AG08396 (cell line): ENCODE data around the gene USP25.

Source experiments
- DNase-seq: peaks from one replicate; pipeline ENCODE4 v3.0.0; 2012; ENCODE audit warnings: low spot score, mixed read lengths

USP25 gene

GRCh38 chr21:15763359-15763758 lies 33.6 kb downstream of the USP25 start:
- no peak for DNase-seq

GRCh38 chr21:15764878-15765277 lies 35.1 kb downstream of the USP25 start:
- DNase-seq, result no peak

DNA sequence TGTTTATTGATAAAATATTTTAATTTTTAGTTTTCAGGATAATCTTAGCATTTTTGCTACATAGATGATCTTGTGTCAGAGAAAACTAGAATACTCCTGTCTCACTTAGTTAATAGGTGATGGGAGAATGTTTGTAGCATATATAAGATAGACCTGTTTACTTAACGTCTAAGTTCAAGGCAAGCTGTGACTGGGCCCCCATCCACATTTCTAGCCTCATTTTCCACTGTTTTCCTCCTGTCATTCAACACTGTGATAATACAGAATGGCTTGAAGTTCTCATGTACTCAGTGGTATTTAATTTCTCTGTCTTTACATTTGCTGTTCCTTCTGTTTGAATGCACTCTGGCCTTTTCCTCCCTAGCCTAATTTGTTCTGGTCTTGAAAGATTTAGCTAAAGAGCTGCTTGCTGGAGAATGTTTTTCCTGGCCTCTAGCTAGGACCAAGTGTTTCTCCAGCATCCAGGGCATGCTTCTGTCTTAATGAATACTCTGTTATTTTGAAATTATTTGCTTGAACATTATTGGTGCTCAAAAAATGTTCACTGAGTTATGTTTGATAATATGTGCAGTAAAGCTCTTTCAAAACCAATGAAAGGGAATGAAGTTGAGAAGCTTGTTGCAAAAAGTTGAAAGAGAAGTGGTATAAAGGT lies 37.3 kb downstream of the USP25 start:
- DNase-seq, result no peak

DNA sequence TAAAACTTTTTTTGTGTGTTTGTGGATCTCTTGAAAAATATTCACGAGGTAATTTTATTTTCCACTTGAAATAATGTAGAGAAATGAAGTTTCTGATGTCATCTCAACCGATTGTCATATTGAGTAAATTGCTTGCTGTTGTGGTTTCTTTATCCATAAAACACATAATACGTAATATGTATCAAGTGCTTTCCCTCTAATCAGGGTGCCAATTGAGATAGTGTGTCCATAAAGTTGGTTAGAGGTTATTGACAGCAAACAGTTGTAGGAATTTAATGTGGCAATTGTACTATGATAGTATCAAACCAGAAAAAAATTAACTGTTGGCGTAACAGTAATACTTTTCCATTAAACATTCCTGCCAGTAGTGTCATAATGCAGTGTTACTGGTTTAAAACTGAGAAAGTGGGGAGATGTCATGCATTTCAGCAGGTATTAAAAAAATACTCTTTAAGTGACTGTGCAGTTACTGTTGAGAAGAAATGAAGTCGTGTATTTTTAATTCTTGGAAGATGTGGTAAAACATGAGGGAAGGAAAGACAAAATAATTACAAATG lies 38.3 kb downstream of the USP25 start:
- DNase-seq, result no peak

GRCh38 chr21:15768853-15769252 lies 39.1 kb downstream of the USP25 start:
- DNase-seq, result no peak

DNA sequence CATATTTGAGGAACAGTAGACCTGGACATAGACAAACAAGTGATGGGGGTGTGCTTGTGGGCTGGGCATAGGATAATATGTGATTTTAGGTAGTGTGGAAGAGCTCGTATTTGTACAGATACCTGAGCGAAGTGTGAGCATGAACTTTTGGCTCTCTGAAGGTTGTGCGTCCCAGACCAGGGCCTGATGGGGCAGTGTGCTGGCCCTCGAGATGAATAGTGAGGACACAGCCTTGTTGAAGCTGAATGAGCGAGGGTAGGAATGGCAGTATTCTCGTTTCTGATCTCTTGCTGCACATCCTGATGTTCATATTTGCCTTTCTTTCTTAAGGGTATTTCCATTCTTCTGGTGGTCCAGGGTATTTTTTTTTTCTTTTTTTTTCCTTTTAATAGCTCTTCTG lies 41.5 kb downstream of the USP25 start:
- DNase-seq, result no peak

DNA sequence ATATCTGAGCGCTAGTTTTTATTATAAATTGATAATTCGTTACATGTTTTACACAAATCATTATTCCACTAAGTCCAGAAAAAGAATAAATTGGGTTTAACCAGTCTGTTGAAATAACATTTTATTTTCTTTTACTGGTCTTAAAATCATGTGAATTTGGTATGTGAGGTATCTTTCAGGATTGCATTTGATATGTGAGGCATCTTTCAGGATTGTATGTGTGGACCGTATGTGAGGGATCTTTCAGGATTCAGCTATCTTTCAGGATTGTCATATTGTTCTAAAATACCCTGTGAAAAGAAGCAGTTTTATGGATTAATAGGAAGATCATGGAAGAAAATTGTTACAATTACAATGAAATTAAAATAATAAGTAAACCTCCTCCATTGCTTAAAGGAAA lies 42.9 kb downstream of the USP25 start:
- no peak for DNase-seq

GRCh38 chr21:15774590-15774989 lies 44.8 kb downstream of the USP25 start:
- DNase-seq, result no peak

- no peak for DNase-seq
Measured at GRCh38 chr21:15775291-15775690, 45.5 kb downstream of the USP25 start.

DNA sequence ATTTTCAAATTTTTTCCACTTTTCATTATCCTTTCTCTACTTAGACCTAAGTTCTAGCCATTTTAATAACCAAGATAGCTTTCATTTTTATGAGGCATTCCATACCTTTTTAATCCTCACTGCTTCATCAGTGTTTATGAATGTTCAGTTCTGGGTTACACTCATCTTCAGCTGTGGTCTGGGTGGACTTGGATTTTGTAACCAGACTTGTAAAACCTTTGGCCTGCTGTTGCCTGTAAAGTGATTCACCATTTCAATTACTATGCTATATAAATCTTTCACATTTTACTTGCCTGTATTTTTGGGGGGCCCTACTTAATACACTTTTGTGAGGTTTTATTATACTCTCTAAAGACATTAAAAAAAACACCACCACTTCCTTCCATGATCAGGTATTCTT lies 46.2 kb downstream of the USP25 start:
- peak; percentile 12 for DNase-seq

DNA sequence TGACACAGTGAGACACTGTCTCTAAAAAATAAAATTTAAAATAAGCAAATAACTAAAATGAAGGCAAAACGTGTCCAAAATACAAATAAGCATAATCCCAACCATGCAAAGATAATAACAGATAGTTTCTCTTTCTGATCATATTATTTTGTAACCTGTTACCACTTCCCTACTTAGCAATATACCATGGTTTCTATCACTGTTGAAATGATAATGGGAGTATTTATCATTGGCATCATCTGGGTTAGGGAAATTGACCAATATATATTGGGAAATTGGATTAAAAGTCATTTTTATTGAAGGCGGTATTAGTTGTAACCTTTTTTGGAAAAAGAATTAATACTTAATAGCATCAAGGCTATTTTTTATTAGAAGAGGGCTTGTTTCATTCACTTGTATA lies 47.0 kb downstream of the USP25 start:
- DNase-seq, result no peak

- no peak for DNase-seq
Measured at GRCh38 chr21:15781986-15782385, 52.2 kb downstream of the USP25 start.

DNA sequence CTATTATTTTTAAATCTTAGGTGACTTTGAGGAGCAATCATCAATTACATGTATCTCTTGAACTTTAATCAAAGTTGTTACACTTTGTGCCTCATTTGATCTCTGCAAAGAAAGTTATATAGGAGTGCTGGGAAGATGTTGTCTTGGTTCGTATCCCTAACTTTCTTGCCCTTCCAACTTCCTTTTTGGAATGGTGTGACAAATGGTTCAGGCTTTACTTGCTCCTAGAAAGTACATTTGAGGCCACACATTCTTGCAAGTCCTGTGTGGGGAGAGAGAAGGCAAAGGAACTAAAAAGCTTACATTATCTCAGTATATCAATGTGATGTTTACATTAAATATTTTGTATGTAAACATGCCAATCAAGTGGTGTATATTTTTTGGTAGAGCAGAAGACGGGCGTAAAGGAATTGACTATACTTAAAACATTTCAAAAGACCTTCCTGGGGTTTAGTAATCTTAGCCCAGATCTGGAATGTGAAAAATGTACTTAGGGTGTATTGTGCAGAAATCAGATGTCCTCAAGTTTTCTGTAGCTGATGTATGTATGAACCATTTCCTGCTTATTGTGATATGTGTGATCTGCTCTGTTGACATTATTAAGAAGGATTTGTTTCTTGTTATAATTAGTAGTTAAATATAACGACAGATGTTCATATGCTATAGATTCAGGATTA lies 59.2 kb downstream of the USP25 start:
- DNase-seq, result peak; percentile 3

- no peak for DNase-seq
Measured at GRCh38 chr21:15793109-15793508, 63.3 kb downstream of the USP25 start.

- DNase-seq, result no peak
Measured at GRCh38 chr21:15793550-15794235, 63.9 kb downstream of the USP25 start.

GRCh38 chr21:15794277-15794912 lies 64.6 kb downstream of the USP25 start:
- DNase-seq, result no peak

- DNase-seq, result no peak
Measured at GRCh38 chr21:15795533-15795932, 65.8 kb downstream of the USP25 start.

DNA sequence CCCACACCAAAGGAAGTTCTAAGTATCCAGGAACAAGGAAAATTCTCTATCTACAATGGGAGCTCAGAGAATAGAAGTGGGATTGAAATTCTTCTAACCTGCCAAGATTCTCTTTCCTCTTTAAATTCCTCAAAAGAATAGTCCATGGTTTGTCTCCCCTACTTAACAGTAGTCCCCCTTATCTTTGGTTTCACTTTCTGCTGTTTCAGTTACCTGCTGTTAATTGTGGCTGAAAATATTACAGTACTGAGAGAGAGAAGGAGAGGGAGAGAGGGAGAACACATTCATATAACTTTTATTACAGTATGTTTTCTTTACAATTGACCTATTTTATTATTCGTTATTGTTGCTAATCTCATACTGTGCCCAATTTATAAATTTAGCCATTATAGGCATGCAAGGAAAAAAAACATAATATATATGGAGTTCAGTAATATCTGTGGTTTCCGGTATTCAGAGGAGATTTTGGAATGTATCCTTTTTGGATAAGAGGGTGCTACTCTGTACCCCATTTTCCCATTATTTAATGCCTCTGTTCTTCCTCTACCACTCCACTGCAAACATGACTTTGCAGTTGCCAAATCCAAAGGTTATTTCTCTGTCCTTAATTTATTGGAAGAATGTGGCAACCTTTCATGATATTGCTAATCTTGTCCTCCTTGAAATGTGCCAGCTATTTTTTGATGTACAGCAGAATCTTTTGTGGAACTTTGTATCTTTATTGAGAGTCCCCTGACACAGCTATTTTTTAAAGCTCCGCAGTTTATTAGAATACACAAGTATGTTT lies 68.0 kb downstream of the USP25 start:
- DNase-seq, result no peak

GRCh38 chr21:15801352-15801863 lies 71.6 kb downstream of the USP25 start:
- DNase-seq, result no peak

DNA sequence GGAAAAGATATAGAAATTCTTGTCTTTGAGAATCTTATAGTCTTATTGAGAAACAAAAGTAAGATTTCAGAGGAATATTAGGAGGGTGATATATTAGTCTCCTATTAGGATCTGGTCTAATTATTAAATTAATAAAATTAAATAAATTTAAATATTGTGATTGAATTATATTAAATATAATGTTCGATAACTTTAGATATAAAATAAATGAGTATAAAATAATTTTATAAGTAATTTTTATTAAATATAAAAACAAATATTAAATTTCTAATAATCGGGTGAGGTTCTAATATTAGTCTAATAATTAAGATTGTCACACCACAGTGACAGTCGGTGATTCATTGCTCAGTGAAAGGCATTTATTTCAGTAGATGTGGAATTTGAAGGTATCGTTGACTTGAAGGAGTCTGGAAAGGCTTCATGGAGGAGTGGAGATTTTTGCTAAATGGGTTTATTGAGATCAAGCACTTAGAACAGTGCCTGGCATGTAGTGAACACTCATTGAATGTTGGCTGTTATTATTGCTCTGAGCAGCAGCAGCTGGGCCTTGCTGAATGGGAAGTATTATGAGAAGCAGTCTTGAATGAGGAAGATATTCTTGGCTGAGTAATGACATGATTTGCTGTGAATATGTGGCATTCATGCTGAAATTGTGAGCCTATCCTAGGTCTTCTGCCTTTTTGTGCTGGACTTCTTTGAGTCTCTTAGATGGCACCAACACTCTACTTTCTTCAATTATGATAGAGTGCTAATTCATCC lies 74.6 kb downstream of the USP25 start:
- DNase-seq, result no peak

DNA sequence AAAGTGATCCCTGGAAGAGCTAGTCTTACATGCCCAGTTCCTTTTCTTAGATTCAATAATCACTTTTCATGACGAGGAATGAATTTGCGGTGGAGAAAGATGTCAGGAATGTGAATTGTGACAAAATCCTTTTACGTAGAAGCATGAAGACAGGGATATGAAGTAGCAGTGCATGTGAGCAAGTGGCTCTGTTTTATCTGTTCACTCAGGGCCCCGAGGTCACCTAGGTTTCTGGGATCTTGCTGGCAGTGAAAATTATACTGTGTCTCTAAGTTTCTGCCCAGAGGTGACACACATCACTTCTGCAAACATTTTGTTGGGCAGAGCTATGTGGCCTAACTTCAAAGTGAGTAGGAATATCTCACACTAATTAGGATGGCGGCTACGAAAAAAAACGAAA lies 79.3 kb downstream of the USP25 start:
- DNase-seq, result no peak
